Activated naive CD8-positive, alpha-beta T cell treated with anti-CD3 and anti-CD28 coated beads for 36 hours (primary cell): ENCODE results near the gene L3MBTL1. TPM values are rescaled to one million over a fixed set of nuclear protein-coding genes. Genes with fewer than 3 reads are reported as not detected.

Experiments
- DNase-seq: peaks from one replicate; pipeline ENCODE4 v3.0.0; 2021
- H3K27ac Mint-ChIP-seq: one replicate; pipeline ENCODE4 v1.8.0; 2022; ENCODE audit warnings: mild to moderate bottlenecking, moderate library complexity, mixed read lengths
- H3K27me3 Mint-ChIP-seq: one replicate; pipeline ENCODE4 v1.8.0; 2022; ENCODE audit warnings: mild to moderate bottlenecking, mixed read lengths
- H3K36me3 Mint-ChIP-seq: one replicate; pipeline ENCODE4 v1.8.0; 2021; ENCODE audit warnings: mild to moderate bottlenecking, mixed read lengths
- H3K4me1 Mint-ChIP-seq: one replicate; pipeline ENCODE4 v1.8.0; 2021; ENCODE audit warnings: mixed read lengths
- H3K4me3 Mint-ChIP-seq: one replicate; pipeline ENCODE4 v1.8.0; 2022; ENCODE audit warnings: mild to moderate bottlenecking, moderate library complexity, mixed read lengths
- H3K9me3 Mint-ChIP-seq: one replicate; pipeline ENCODE4 v1.8.0; 2022; ENCODE audit warnings: mixed read lengths
- total RNA-seq, 2 experiments: library from RNA; stranded (reverse); gene quantifications; one replicate each; pipeline ENCODE4 v1.2.3, GENCODE V29; 2021

Gene L3MBTL1
- total RNA-seq, 2 experiments from 2014 or later: 4.3 to 4.8 TPM

GRCh38 chr20:43550456-43550855 is 43.0 kb downstream of the L3MBTL1 start:
- H3K9me3 Mint-ChIP-seq: peaks cover 1% of the 10 kb centered on the region

GRCh38 chr20:43554369-43554768 is 46.9 kb downstream of the L3MBTL1 start:
- Mint-ChIP-seq H3K36me3 (no peaks in the 10 kb centered on the region), H3K9me3 (no peaks in the 10 kb centered on the region), H3K4me1 (no peaks in the 10 kb centered on the region), H3K4me3 (no peak overlapping the region), H3K27me3 (no peaks in the 10 kb centered on the region), H3K27ac (no peak overlapping the region)
- DNase-seq: no peak

More at GRCh38 chr20:43550456-43550855, 43.0 kb downstream of the L3MBTL1 start:
- no peaks in the 10 kb centered on the region for H3K27me3 Mint-ChIP-seq
- no peak overlapping the region for H3K4me3 Mint-ChIP-seq
- no peak for DNase-seq
- no peaks in the 10 kb centered on the region for H3K4me1 Mint-ChIP-seq
- H3K27ac Mint-ChIP-seq: no peak overlapping the region
- H3K36me3 Mint-ChIP-seq: peaks cover 8% of the 10 kb centered on the region

DNA sequence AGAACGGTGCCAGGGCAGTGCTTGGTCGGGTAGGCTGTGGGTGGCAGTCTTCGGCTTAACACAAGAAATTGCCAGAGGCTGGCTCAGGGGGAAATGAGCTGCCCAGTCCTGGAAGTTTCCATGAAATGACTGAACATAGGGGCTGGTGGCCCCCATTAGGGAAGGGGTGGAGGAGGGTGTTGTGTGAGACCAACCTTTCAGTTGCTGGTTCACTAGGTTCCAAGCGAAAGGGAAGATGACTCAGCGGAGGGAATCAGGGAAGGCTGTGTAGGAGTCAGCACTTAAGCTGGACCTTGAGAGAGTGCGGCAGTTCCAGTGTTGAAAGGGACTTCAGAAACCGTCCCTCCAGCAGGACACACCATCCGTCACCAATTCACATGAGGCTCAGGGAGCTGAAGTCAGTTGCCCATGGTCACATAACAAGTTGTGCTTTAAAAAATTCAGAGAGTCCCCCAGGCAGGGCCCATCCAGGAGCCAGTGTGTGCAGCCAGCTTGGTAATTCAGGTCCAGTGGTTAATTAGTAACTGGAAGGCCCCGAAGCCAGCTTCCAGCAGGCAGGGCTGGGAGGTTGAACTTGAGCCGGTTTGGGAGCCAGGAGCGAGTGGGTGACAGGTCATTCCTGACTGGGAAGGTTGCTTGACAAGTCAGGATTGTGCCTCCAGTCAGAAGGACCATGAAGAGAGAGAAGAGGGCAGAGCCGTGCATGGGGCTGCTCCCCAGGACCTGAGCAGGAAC is 51.1 kb downstream of the L3MBTL1 start, which contains the start of gene SGK2:
SGK2 (plus strand) TSS at position 616 of the 735 bp plus-strand sequence. CDS start 7,469 bp downstream, outside the sequence.
- Mint-ChIP-seq H3K27me3 (no peaks in the 10 kb centered on the region), H3K4me1 (no peaks in the 10 kb centered on the region), H3K9me3 (no peaks in the 10 kb centered on the region), H3K4me3 (no peak within 1 kb of the TSS), H3K36me3 (no peaks in the 10 kb centered on the region), H3K27ac (no peak within 1 kb of the TSS)
- DNase-seq: no peak

- no peaks in the 10 kb centered on the region for H3K27me3 Mint-ChIP-seq
- H3K36me3 Mint-ChIP-seq: no peaks in the 10 kb centered on the region
- no peak overlapping the region for H3K4me3 Mint-ChIP-seq
- H3K27ac Mint-ChIP-seq: no peak overlapping the region
- no peaks in the 10 kb centered on the region for H3K9me3 Mint-ChIP-seq
- no peaks in the 10 kb centered on the region for H3K4me1 Mint-ChIP-seq
- DNase-seq: no peak
Measured at GRCh38 chr20:43559147-43559987, 51.9 kb downstream of the L3MBTL1 start.

DNA sequence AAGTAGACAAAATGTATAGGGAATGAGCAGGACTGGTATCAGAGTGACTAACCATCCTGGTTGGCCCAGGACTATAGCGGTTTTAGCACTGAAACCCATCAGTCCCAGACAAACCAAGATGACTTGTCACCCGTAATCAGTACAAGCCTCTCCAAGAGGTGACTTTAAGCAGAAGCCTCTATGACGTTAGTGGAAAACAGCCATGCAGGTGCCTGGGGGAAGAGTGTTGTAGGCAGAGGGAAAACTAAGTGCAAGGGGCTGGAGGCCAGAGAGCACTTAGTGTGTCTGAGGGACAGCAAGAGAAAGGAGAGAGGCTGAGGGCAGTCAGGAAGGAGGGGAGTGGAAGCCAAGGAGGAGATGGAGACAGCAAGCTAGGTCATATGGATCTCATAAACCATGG is 53.5 kb downstream of the L3MBTL1 start:
- Mint-ChIP-seq H3K9me3 (no peaks in the 10 kb centered on the region), H3K36me3 (no peaks in the 10 kb centered on the region), H3K4me3 (no peak overlapping the region), H3K4me1 (no peaks in the 10 kb centered on the region), H3K27ac (no peak overlapping the region), H3K27me3 (no peaks in the 10 kb centered on the region)
- no peak for DNase-seq

- Mint-ChIP-seq H3K9me3 (no peaks in the 10 kb centered on the region), H3K4me1 (no peaks in the 10 kb centered on the region), H3K27ac (no peak overlapping the region), H3K4me3 (no peak overlapping the region), H3K36me3 (no peaks in the 10 kb centered on the region), H3K27me3 (no peaks in the 10 kb centered on the region)
- no peak for DNase-seq
Measured at GRCh38 chr20:43563429-43563828, 55.9 kb downstream of the L3MBTL1 start.

GRCh38 chr20:43563991-43564390 is 56.5 kb downstream of the L3MBTL1 start:
- Mint-ChIP-seq H3K4me3 (no peak overlapping the region), H3K4me1 (no peaks in the 10 kb centered on the region), H3K27me3 (no peaks in the 10 kb centered on the region), H3K9me3 (no peaks in the 10 kb centered on the region), H3K27ac (no peak overlapping the region), H3K36me3 (no peaks in the 10 kb centered on the region)
- DNase-seq: no peak

DNA sequence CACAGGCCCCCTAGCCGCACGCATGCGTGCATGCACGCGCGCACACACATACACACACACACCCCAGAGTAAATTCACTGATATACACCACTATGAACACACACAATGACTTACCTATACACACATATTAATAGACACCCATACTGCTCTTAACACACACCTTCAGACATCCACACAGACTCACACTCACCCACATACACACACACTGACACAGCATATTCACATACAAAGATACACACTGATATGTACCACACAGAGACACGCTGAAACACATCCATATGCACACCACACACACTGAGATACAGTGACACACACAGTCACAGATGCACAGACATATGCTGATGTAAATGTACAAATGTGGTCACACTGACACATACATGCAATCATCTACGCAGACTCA is 57.0 kb downstream of the L3MBTL1 start:
- H3K36me3 Mint-ChIP-seq: no peaks in the 10 kb centered on the region
- no peak for DNase-seq
- H3K27me3 Mint-ChIP-seq: no peaks in the 10 kb centered on the region
- H3K27ac Mint-ChIP-seq: no peak overlapping the region
- H3K9me3 Mint-ChIP-seq: no peaks in the 10 kb centered on the region
- H3K4me3 Mint-ChIP-seq: no peak overlapping the region
- H3K4me1 Mint-ChIP-seq: no peaks in the 10 kb centered on the region

GRCh38 chr20:43564993-43565757 is 57.7 kb downstream of the L3MBTL1 start:
- Mint-ChIP-seq H3K4me1 (no peaks in the 10 kb centered on the region), H3K4me3 (no peak overlapping the region), H3K27me3 (no peaks in the 10 kb centered on the region), H3K27ac (no peak overlapping the region), H3K36me3 (no peaks in the 10 kb centered on the region), H3K9me3 (no peaks in the 10 kb centered on the region)
- DNase-seq: no peak

GRCh38 chr20:43565758-43566104 is 58.2 kb downstream of the L3MBTL1 start:
- no peak overlapping the region for H3K27ac Mint-ChIP-seq
- no peak for DNase-seq
- no peaks in the 10 kb centered on the region for H3K4me1 Mint-ChIP-seq
- H3K4me3 Mint-ChIP-seq: no peak overlapping the region
- no peaks in the 10 kb centered on the region for H3K27me3 Mint-ChIP-seq
- H3K36me3 Mint-ChIP-seq: no peaks in the 10 kb centered on the region
- no peaks in the 10 kb centered on the region for H3K9me3 Mint-ChIP-seq

DNA sequence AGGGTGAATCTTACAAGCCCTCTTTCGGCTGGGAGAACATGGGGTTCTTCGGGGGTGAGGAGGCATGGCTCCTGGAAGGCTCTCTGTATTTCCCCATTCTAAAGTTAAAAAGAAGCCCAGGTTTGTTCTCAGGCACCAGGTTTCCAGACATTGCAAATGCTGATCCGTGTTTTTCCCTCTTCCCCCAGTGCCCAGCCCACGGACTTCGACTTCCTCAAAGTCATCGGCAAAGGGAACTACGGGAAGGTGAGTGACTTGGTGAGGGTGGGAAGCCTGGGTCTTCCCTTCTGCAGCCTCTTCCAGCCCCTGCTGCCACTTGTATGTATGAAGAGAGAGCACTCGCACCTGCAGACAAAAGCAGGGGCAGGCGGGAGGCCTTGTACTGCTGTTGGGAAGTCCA is 60.0 kb downstream of the L3MBTL1 start:
- no peaks in the 10 kb centered on the region for H3K27me3 Mint-ChIP-seq

GRCh38 chr20:43568706-43569105 is 61.2 kb downstream of the L3MBTL1 start:
- Mint-ChIP-seq H3K27me3 (no peaks in the 10 kb centered on the region), H3K4me3 (no peak overlapping the region), H3K36me3 (no peaks in the 10 kb centered on the region), H3K9me3 (no peaks in the 10 kb centered on the region), H3K27ac (no peak overlapping the region), H3K4me1 (no peaks in the 10 kb centered on the region)
- no peak for DNase-seq

More for the DNA sequence above, 60.0 kb downstream of the L3MBTL1 start:
- no peaks in the 10 kb centered on the region for H3K4me1 Mint-ChIP-seq
- no peaks in the 10 kb centered on the region for H3K9me3 Mint-ChIP-seq
- H3K4me3 Mint-ChIP-seq: no peak overlapping the region
- no peaks in the 10 kb centered on the region for H3K36me3 Mint-ChIP-seq
- no peak for DNase-seq
- H3K27ac Mint-ChIP-seq: no peak overlapping the region

DNA sequence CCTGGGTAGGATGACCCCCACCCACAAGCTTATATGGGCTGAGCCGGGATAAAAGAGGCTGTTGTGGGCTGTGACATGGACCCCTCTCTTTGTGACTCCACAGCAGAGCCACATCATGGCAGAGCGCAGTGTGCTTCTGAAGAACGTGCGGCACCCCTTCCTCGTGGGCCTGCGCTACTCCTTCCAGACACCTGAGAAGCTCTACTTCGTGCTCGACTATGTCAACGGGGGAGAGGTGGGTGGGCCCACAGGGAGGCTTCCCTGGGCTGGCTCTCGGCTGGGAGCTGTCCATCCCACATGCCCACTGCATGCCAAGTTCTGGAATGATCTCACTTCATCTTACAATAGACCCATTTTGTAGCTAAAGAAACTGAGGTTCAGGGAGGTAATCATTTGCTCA is 61.8 kb downstream of the L3MBTL1 start:
- no peaks in the 10 kb centered on the region for H3K36me3 Mint-ChIP-seq
- H3K27me3 Mint-ChIP-seq: no peaks in the 10 kb centered on the region
- H3K27ac Mint-ChIP-seq: no peak overlapping the region

DNA sequence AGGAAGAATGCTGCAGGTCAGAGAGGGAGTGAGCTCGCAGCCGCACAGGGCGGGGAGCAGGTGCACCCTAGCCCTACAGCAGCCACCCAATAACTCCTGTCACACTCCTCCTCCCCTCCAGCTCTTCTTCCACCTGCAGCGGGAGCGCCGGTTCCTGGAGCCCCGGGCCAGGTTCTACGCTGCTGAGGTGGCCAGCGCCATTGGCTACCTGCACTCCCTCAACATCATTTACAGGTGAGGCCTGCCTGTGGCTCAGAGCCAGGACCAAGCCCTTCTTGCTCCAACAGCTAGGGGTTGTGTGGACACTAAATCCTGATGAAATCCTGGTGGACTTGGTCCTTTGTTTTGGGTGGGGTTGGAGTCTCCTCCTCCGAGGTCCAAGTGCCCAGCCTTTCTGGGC is 63.0 kb downstream of the L3MBTL1 start:
- no peaks in the 10 kb centered on the region for H3K9me3 Mint-ChIP-seq
- no peaks in the 10 kb centered on the region for H3K4me1 Mint-ChIP-seq
- H3K36me3 Mint-ChIP-seq: no peaks in the 10 kb centered on the region
- H3K4me3 Mint-ChIP-seq: no peak overlapping the region
- no peak overlapping the region for H3K27ac Mint-ChIP-seq
- no peak for DNase-seq
- no peaks in the 10 kb centered on the region for H3K27me3 Mint-ChIP-seq

More for the DNA sequence above, 61.8 kb downstream of the L3MBTL1 start:
- H3K4me1 Mint-ChIP-seq: no peaks in the 10 kb centered on the region
- no peaks in the 10 kb centered on the region for H3K9me3 Mint-ChIP-seq
- H3K4me3 Mint-ChIP-seq: no peak overlapping the region
- DNase-seq: no peak

- Mint-ChIP-seq H3K27ac (no peak overlapping the region), H3K4me3 (no peak overlapping the region), H3K9me3 (no peaks in the 10 kb centered on the region), H3K4me1 (no peaks in the 10 kb centered on the region), H3K27me3 (no peaks in the 10 kb centered on the region), H3K36me3 (no peaks in the 10 kb centered on the region)
- DNase-seq: no peak
Measured at GRCh38 chr20:43571310-43571709, 63.8 kb downstream of the L3MBTL1 start.
